CD4-positive, alpha-beta T cell treated with Interferon gamma for 1 hour (primary cell): ENCODE data around the gene DNAJC10.
A peak's percentile ranks its signal among the peaks of the same experiment; 100 is the strongest.
"Not testable (repeated sequence)": the region's sequence is repeated elsewhere in the genome, so short reads cannot be mapped to it uniquely, and the experiment has no call there.

Experiments
- DNase-seq: peaks from one replicate; pipeline ENCODE4 v3.0.0-alpha.2; 2020

The DNAJC10 gene

DNA sequence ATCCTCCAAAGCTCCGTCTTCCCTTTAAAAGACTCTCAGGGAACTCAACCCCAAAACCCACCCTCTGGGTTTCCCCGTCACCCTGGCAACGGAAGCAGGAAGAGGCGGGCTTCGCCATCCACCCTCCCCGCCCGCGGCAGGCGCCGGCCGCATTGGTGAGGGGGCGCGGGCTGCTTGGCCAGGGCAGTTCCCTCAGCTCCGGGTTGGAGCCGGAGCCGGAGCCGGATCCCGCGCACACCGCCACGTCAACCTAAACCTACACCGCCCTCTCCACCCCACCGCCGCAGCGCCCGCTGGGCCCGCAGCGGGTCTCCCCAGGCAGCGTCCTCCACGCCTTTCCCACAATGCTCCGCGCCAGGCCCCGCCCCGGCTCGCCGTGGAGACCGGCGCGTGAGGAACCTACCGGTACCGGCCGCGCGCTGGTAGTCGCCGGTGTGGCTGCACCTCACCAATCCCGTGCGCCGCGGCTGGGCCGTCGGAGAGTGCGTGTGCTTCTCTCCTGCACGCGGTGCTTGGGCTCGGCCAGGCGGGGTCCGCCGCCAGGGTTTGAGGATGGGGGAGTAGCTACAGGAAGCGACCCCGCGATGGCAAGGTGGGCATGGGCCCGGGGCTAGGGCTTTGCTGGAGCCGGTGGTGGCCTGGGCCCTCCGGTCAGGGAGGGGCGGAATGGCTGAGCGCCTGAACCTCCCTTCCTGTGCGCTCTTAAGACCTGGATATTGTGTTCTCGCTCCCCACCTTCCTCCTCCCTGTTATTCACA, at the start of gene DNAJC10:
TSS of gene DNAJC10 (plus strand) at position 366 of the 758 bp plus-strand sequence. CDS start 1,830 bp downstream, outside the sequence.
- peak; percentile 86 for DNase-seq

- DNase-seq = no peak
Observed at GRCh38 chr2:182666674-182667314, 49.3 kb upstream of the DNAJC10 start.

DNA sequence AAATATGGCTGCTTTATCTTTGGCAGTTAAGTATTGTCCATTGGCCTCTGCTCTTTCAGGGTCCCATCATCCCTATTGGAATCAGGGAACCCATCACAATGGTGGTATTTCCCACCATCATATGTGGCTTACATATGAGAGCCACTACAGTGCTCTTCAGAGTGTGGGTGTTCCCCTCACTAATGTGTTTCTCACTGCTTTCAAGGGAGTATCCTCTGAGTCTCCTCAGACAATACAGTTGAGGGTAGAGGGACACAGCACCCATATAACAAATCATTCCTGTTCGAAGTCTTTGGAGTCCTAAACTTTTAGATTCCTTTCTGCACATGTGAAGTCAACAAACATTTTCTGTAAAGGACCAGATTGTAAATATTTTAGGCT, 48.8 kb upstream of the DNAJC10 start:
- no peak for DNase-seq

- no peak for DNase-seq
Observed at GRCh38 chr2:182668671-182669070, 47.4 kb upstream of the DNAJC10 start.

DNA sequence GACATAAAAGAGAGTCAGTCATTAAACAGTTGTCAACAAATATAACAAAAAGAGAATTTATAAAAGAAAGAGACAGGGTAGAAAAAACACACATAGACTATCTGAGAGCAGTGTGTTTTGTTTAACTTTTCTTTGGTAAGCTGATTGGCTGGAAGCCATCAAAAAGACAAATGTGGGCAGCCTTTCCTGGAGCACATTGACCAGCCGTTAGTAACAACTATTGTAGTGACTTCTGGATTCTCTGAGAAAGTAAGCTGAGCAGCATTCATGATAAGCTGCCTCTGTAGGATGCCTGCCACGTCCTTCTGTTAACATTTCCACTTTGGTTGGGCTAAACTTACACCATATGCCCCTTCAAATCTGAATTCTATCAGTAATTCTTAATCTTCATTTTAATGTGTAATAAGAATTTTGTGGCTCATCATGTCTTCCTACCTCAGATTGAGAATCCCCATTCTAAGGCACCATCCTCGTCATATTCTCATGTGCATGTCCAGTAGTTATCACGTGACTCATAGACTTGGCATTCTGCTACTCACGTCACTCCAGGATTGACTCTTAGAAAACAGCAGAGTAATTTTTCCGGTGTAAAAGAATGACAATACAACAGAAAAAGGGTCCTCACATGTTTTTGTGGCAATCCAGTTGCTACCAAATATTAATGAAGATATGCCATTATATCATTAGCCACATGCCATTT, 43.4 kb upstream of the DNAJC10 start:
- DNase-seq = no peak

DNA sequence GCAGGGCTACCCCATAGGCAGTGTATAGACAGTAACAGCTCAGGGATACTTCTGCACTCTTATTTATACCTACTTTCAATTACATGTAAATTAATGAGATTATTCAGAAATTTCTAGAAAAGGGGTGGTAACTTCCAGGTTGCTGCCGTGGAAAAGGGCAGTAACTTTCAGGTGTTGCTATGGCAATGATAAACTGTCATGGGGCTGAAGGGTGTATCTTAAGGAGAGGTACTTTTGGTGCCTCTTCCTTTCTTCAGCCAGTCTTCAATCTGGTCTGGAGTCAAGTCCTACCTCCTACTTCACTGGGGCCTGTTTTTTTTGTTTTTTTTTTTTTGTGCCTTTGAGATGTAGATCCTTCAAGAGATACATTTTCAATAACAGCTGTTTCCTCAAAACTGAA, 35.2 kb upstream of the DNAJC10 start:
- no peak for DNase-seq

GRCh38 chr2:182682210-182682609, 33.8 kb upstream of the DNAJC10 start:
- no peak for DNase-seq

GRCh38 chr2:182685559-182685958, 30.5 kb upstream of the DNAJC10 start:
- DNase-seq = no peak

DNA sequence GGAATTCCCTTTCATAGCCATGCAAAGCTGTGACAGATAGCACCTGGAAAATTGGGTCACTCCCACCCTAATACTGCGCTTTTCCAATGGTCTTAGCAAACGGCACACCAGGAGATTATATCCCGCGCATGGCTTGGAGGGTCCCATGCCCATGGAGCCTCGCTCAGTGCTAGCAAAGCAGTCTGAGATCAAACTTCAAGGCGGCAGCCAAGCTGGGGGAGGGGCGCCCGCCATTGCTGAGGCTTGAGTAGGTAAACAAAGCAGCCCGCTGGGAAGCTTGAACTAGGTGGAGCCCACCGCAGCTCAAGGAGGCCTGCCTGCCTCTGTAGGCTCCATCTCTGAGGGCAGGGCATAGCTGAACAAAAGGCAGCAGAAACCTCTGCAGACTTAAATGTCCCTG, 29.3 kb upstream of the DNAJC10 start:
- not testable (repeated sequence) for DNase-seq

DNA sequence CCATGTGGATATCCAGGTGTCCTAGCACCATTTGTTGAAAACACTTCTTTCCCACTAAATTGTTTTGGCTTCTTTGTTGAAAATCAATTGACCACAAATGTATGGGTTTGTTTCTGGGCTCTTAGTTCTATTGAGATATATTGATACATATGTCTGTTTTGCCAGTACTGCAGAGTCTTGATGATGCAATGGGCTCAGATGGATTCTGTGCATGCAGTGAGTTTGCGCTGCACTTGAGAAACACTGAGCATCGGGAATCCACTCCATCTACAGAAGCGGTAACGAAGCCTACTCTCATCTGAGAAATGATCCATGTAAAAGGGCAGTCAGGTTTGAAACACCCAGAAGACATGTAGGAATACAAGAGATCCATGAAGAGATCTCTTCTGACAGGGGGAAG, 21.9 kb upstream of the DNAJC10 start:
- no peak for DNase-seq

DNA sequence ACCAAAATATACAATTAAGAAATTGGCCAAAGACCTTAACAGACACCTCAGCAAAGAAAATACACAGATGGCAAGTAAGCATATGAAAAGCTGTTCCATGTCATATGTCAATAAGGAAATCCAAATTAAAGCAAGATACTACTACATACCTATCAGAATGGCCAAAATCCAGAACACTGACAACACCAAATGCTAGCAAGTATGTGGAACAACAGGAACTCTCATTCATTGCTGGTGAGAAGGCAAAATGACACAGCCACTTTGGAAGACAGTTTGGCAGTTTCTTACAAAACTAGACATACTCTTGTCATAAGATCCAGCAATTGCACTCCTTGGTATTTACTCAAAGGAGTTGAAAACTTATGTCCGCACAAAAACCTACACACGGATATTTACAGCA, 20.3 kb upstream of the DNAJC10 start:
- no peak for DNase-seq

GRCh38 chr2:182698671-182699070, 17.4 kb upstream of the DNAJC10 start:
- DNase-seq = no peak

GRCh38 chr2:182705761-182706160, 10.3 kb upstream of the DNAJC10 start:
- DNase-seq = no peak

DNA sequence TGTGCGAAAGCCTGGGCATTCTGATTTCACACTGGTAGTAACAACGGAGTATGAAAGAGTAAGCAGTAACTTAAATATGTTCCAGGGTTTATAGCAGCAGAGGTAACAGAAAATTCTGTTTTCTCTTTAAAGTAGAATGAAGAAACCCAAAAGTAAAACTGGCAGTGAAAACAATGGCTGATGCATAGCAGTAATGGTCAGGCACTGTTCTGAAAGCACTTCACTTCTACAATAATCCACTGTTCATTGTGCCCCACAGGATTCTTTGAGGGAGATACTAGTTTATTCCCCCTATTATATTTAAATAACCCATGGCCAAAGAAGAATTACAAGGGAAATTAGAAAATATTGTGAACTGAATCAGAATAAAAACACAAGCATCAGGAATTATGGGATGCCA, 9.3 kb upstream of the DNAJC10 start:
- DNase-seq = no peak

GRCh38 chr2:182713601-182714000, 2.5 kb upstream of the DNAJC10 start:
- no peak for DNase-seq

- no peak for DNase-seq
Observed at GRCh38 chr2:182715121-182715891, 751 bp upstream of the DNAJC10 start.

DNA sequence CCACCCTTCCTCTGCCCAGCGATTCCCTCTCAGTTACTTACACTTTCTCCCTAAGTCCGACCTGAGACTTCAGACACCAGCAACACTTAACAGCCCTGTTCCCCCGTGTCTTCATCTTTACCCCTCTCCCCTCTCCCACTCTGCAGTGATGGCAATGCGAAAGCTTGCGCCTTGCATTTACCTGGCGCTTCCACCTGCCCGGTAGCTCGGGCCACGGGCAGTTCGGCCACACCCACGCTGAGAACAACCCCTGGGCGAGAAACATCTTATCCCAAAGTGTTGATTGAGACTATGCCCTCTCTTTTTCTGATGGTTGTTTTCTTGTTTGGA, 558 bp downstream of the DNAJC10 start:
- DNase-seq = no peak

- peak; percentile 16 for DNase-seq
Observed at GRCh38 chr2:182717416-182717815, 1.4 kb downstream of the DNAJC10 start.

- no peak for DNase-seq
Observed at GRCh38 chr2:182717816-182718215, 1.8 kb downstream of the DNAJC10 start.

GRCh38 chr2:182718459-182718858, 2.4 kb downstream of the DNAJC10 start:
- DNase-seq = no peak

DNA sequence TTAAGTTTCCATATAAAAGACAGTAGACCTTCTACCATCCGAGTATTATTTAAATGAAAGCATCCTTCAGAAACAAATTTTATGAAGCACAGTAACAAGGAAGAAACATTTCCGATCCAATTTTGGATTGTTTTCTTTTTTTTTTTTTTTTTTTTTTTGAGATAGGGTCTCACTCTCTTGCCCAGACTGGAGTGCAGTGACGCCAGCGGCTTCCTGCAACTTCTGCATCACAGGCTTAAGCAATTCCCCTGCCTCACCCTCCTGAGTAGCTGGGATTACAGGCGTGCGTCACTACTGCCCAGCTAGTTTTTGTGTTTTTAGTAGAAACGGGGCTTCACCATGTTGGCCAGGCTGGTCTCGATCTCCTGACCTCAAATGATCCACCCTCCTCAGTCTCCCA, 3.1 kb downstream of the DNAJC10 start:
- DNase-seq = not testable (repeated sequence)

GRCh38 chr2:182724656-182725055, 8.6 kb downstream of the DNAJC10 start:
- no peak for DNase-seq

DNA sequence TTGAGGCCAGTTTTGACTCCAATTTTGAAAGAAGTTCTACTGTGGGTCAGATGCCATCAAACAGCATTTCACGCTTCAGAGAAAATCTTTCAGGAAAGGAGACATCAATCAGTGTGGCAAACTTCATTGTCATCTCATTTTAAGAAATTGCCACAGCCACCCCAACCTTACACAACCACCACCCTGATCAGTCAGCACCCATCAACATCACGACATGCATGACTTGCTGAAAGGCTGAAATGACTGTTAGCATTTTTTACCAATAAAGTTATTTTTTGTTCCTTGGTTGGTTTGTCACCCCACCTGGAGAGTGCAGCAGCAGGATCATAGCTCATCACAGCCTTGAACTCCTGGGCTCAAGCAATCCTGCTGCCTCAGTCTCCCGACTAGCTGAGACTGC, 10.4 kb downstream of the DNAJC10 start:
- DNase-seq = no peak
